Activated CD8-positive, alpha-beta T cell treated with anti-CD3 and anti-CD28 coated beads for 36 hours (primary cell): ENCODE measurements around the gene FOXP1. TPM values are rescaled to one million over a fixed set of nuclear protein-coding genes. Genes with fewer than 3 reads are reported as not detected.

ENCODE experiments used
- ATAC-seq: fragments of 200-7000 bp; cut with Tn5 transposase; one replicate; pipeline ENCODE4 v1.10.0; 2021; ENCODE audit warnings: mild to moderate bottlenecking, moderate library complexity
- CTCF ChIA-PET: fragments of 350-600 bp; sonication (Branson Sonifier 250); formaldehyde crosslinking; loops from one replicate; lab custom pipeline; 2021; ENCODE audit warnings: antibody characterized with exemption; lab: Charles Lee
- POLR2A ChIA-PET: fragments of 350-600 bp; sonication (Branson Sonifier 250); formaldehyde crosslinking; loops from one replicate; lab custom pipeline; 2021; ENCODE audit warnings: antibody characterized with exemption; lab: Charles Lee
- DNase-seq: peaks from one replicate; pipeline ENCODE4 v3.0.0-alpha.2; 2020
- H3K27ac Mint-ChIP-seq: one replicate; pipeline ENCODE4 v1.8.0; 2021; ENCODE audit warnings: mild to moderate bottlenecking, mixed read lengths
- H3K27me3 Mint-ChIP-seq: one replicate; pipeline ENCODE4 v1.8.0; 2021; ENCODE audit warnings: mixed read lengths
- H3K36me3 Mint-ChIP-seq: one replicate; pipeline ENCODE4 v1.8.0; 2021; ENCODE audit warnings: low read depth, mixed read lengths
- H3K4me1 Mint-ChIP-seq: one replicate; pipeline ENCODE4 v1.8.0; 2021; ENCODE audit warnings: low read depth, mixed read lengths
- H3K4me3 Mint-ChIP-seq: one replicate; pipeline ENCODE4 v1.8.0; 2021; ENCODE audit warnings: mild to moderate bottlenecking, moderate library complexity, mixed read lengths
- H3K9me3 Mint-ChIP-seq: one replicate; pipeline ENCODE4 v1.8.0; 2021; ENCODE audit warnings: mixed read lengths
- intact Hi-C: fragments of 100-400 bp; cut with micrococcal nuclease; formaldehyde crosslinking; loops from one replicate; pipeline ENCODE4 v1.10.0; 2022
- total RNA-seq, 2 experiments: library from RNA; stranded (reverse); gene quantifications; one replicate each; pipeline ENCODE4 v1.2.3, GENCODE V29; 2021
- TF ChIP-seq, protein P1 (sequence below): fragments of 200-600 bp; IDR thresholded peaks from one replicate; pipeline ENCODE4 v1.8.0; 2022; ENCODE audit warnings: antibody characterized with exemption, mild to moderate bottlenecking

Gene FOXP1
- total RNA-seq, 2 experiments from 2014 or later, result 145 to 153 TPM

DNA sequence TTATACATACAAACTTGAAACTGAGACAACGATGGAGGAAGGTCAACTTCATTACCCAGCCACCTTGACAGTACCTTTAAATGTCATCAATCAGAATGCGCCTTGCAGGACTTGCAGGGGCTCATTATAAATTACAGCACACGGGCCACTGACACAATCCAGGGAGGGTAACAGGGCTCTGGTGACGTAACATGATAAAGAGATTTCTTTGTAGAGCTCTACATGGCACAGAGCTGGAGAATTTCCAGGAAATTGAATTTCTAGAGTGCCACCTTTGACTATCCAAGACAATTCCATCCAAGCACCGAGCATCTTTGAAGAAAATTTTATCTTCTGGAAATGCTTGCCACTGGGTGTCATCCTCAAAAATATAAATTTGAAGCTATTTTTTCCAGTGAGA lies 486.0 kb downstream of the FOXP1 start:
- H3K4me1 Mint-ChIP-seq, result peaks cover 89% of the 10 kb centered on the region
- ChIA-PET CTCF (interaction anchor here (0.7 to 1.3 kb wide), 2 partner anchors 29 to 92 kb away, joined by 3 read pairs; no protein-coding TSS in a partner anchor), POLR2A (interaction anchor here (0.7 to 0.9 kb wide), 2 partner anchors 181 to 300 kb away, joined by 3 read pairs; no protein-coding TSS in a partner anchor)
- no peak overlapping the region for H3K4me3 Mint-ChIP-seq
- peaks cover 78% of the 10 kb centered on the region for H3K36me3 Mint-ChIP-seq
- peak overlapping the region; percentile 69 for H3K27ac Mint-ChIP-seq
- ATAC-seq, result no peak
- TF ChIP-seq, protein P1, sequence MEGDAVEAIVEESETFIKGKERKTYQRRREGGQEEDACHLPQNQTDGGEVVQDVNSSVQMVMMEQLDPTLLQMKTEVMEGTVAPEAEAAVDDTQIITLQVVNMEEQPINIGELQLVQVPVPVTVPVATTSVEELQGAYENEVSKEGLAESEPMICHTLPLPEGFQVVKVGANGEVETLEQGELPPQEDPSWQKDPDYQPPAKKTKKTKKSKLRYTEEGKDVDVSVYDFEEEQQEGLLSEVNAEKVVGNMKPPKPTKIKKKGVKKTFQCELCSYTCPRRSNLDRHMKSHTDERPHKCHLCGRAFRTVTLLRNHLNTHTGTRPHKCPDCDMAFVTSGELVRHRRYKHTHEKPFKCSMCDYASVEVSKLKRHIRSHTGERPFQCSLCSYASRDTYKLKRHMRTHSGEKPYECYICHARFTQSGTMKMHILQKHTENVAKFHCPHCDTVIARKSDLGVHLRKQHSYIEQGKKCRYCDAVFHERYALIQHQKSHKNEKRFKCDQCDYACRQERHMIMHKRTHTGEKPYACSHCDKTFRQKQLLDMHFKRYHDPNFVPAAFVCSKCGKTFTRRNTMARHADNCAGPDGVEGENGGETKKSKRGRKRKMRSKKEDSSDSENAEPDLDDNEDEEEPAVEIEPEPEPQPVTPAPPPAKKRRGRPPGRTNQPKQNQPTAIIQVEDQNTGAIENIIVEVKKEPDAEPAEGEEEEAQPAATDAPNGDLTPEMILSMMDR, result no peak
- intact Hi-C loops, result no loop called here
- DNase-seq, result no peak
- H3K9me3 Mint-ChIP-seq, result peaks cover 2% of the 10 kb centered on the region
- H3K27me3 Mint-ChIP-seq, result no peaks in the 10 kb centered on the region

DNA sequence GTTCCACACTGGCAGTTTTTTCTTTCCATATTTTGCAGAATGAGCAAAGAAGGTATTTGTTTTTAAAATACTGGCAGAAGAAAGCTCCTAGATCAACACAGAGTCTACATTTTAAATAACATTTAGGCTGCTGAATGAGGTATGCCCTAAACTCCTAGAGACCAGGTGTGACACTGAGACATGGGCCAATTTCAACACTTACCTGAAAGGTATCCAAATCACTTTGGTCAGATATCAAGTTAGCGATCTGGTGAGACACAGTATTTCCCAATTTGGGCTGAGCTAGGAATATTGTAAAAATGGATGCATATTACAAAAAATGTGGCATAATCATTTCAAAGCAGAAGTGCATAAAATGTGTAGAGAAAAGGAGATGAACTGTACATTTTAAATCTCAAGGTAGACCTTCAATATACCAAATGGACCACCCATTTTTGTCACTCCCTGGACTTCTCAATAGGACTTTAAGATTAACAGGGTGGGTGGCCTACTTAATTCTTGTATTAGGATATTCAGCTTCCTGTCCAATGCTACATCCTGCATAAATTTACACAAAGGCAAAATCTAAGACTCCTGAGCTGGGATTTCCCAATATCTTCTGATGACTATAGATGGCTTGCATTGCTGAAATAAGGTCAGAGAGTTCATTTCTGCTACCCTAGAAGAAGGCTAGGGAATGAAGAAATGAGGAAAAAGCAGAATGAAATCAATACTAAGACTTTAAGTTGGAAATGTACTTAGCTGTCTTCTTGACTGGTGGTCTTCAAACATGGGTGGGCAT lies 487.8 kb downstream of the FOXP1 start:
- Mint-ChIP-seq H3K4me1 (peaks cover 86% of the 10 kb centered on the region), H3K27me3 (no peaks in the 10 kb centered on the region), H3K27ac (peak overlapping the region; percentile 65), H3K36me3 (peaks cover 64% of the 10 kb centered on the region), H3K9me3 (peaks cover 2% of the 10 kb centered on the region), H3K4me3 (no peak overlapping the region)
- intact Hi-C loops, result no loop called here
- ATAC-seq (no peak), DNase-seq (no peak)
- POLR2A ChIA-PET, result interaction anchor here (0.8 to 1.6 kb wide), 5 partner anchors 8 to 55 kb away, joined by 3 to 4 read pairs (median 3); no protein-coding TSS in a partner anchor
- CTCF ChIA-PET, result interaction anchor here (1.0 to 1.6 kb wide), 2 partner anchors 32 to 35 kb away, joined by 3 read pairs; no protein-coding TSS in a partner anchor
- TF ChIP-seq, protein P1, result no peak

DNA sequence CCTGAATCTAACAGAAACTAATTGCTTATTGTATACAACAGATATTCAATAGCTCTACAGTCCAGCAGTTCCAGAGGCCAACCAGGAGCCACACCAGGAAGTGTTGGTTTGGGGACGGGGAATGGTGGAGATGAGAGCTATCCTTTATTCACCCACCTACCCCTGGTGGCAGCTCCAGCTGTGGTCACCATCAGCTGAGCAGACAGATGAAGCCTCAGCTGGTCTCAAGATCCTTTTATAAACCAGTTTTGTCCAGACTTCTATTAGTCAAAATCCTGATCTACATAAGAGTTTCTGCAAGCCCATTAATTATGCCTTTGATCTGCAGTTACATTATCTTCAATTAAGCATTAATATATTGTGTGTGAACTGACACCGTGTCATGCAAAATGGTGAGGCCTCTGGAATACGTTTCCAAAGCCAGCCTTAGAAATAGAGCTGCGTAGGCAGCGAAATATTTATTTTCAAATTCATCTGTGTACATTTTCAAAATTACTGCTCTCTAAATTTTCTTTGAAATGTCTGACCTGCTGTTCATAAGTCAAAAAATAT lies 488.8 kb downstream of the FOXP1 start:
- intact Hi-C loops, result no loop called here
- ChIA-PET CTCF (interaction anchor here (1.4 kb wide), 1 partner anchor 14 kb away, joined by 3 read pairs; no protein-coding TSS in a partner anchor), POLR2A (interaction anchor here (0.6 to 0.7 kb wide), 3 partner anchors 132 to 261 kb away, joined by 3 read pairs; no protein-coding TSS in a partner anchor)
- peaks cover 86% of the 10 kb centered on the region for H3K4me1 Mint-ChIP-seq
- H3K36me3 Mint-ChIP-seq, result peaks cover 61% of the 10 kb centered on the region
- DNase-seq (no peak), ATAC-seq (no peak)
- H3K9me3 Mint-ChIP-seq, result peaks cover 2% of the 10 kb centered on the region
- H3K4me3 Mint-ChIP-seq, result no peak overlapping the region
- no peaks in the 10 kb centered on the region for H3K27me3 Mint-ChIP-seq
- TF ChIP-seq, protein P1, result no peak
- H3K27ac Mint-ChIP-seq, result peak overlapping the region; percentile 86

DNA sequence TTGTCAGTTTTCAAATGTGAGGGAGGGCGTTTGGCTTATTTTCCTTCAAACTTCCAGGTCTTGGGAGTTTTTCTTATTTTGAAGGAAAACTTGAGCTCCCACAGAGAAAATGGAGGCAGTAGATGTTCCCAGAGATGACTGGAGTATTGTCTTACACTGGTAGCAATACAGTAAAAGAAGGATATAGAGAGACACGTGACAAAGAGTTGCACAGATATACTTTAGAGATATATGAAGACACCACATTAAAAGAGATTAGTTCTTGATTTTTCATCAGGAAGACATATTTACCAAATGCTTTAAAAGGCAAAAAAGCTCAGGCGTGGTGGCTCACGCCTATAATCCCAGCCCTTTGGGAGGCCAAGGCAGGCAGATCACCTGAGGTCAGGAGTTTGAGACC lies 490.9 kb downstream of the FOXP1 start:
- ChIA-PET CTCF (interaction anchor here (0.7 to 1.0 kb wide), 2 partner anchors 8 to 17 kb away, joined by 3 read pairs; no protein-coding TSS in a partner anchor), POLR2A (interaction anchor here (0.6 to 1.5 kb wide), 6 partner anchors 13 to 374 kb away, joined by 3 to 5 read pairs (median 3); no protein-coding TSS in a partner anchor)
- H3K9me3 Mint-ChIP-seq, result peaks cover 2% of the 10 kb centered on the region
- peaks cover 66% of the 10 kb centered on the region for H3K36me3 Mint-ChIP-seq
- intact Hi-C loops, result no loop called here
- H3K4me3 Mint-ChIP-seq, result peak overlapping the region; percentile 17
- H3K27ac Mint-ChIP-seq, result peak overlapping the region; percentile 93
- TF ChIP-seq, protein P1, result no peak
- no peaks in the 10 kb centered on the region for H3K27me3 Mint-ChIP-seq
- ATAC-seq, result no peak
- peaks cover 90% of the 10 kb centered on the region for H3K4me1 Mint-ChIP-seq
- DNase-seq, result no peak
